NCI-H2107 (cell line): ENCODE measurements around the gene INO80.
A peak's percentile ranks its signal among the peaks of the same experiment; 100 is the strongest.

Source experiments
- DNase-seq: peaks from one replicate; lab custom pipeline; 2025; lab: John Stamatoyannopoulos, UW

The INO80 gene

GRCh38 chr15:40930430-40931299, 185.4 kb downstream of the INO80 start:
- DNase-seq, result peak; percentile 49

- DNase-seq, result no peak
Observed at GRCh38 chr15:40929660-40930429, 186.2 kb downstream of the INO80 start.
